GM12878 (cell line): ENCODE results near the gene ATF6B. TPM values are rescaled to one million over a fixed set of nuclear protein-coding genes. Genes with fewer than 3 reads are reported as not detected.
A peak's percentile ranks its signal among the peaks of the same experiment; 100 is the strongest.

Source experiments
- ATAC-seq: fragments of 200-7000 bp; cut with Tn5 transposase; 3 replicates; pipeline ENCODE4 v1.9.1; 2020; ENCODE audit warnings: mild to moderate bottlenecking, moderate library complexity
- BruUV-seq: library from RNA; stranded (reverse); fragments of 400-500 nt; replicated peaks from 2 replicates; lab custom pipeline; 2021; lab: Mats Ljungman, UMichigan
- CTCF ChIA-PET: fragments of 300-600 bp; sonication (Branson Sonifier 250); formaldehyde crosslinking; extraction: SDS; loops from one replicate; lab custom pipeline; 2021; ENCODE audit warnings: inconsistent platforms; lab: Yijun Ruan, JAX
- POLR2A ChIA-PET: fragments of 350-600 bp; formaldehyde crosslinking; extraction: SDS; loops from one replicate; lab custom pipeline; 2021; ENCODE audit warnings: inconsistent platforms; lab: Charles Lee
- RAD21 ChIA-PET: fragments of 300-600 bp; sonication (Branson Sonifier 250); formaldehyde crosslinking; loops from one replicate; lab custom pipeline; 2023; ENCODE audit warnings: antibody characterized with exemption; ENCODE audit not compliant: unreplicated experiment; lab: Charles Lee
- SMC1A ChIA-PET: fragments of 300-600 bp; sonication (Branson Sonifier 250); formaldehyde crosslinking; loops from one replicate; lab custom pipeline; 2023; ENCODE audit not compliant: unreplicated experiment, uncharacterized antibody; lab: Charles Lee
- DNase-seq: peaks from one replicate; pipeline ENCODE4 v3.0.0-alpha.2; 2011; ENCODE audit warnings: low read depth, low spot score
- FAIRE-seq: peaks from 3 replicates; lab custom pipeline; 2011; peaks lifted over from hg19 to GRCh38; lab: Jason Lieb, UNC
- H2AFZ ChIP-seq: 2 replicates; pipeline ENCODE4 v1.6.0; 2011; ENCODE audit warnings: low read depth, low read length, control low read depth; ENCODE audit not compliant: control insufficient read depth
- H3K27ac ChIP-seq: 2 replicates; pipeline ENCODE4 v1.5.1; 2011; ENCODE audit warnings: control low read depth; ENCODE audit not compliant: control insufficient read depth, insufficient read depth
- H3K27me3 ChIP-seq, 2 experiments: replicated peaks in 1 of 2; 2 replicates each; pipeline versions ENCODE4 v1.6.0 to v1.6.1; 2011; ENCODE audit warnings: low read length in 1 of 2; ENCODE audit not compliant: control insufficient read depth in 2 of 2, insufficient read depth in 2 of 2
- H3K36me3 ChIP-seq, 2 experiments: 2 replicates each; pipeline ENCODE4 v1.5.1; 2011; ENCODE audit warnings: low read length in 1 of 2; ENCODE audit not compliant: control insufficient read depth in 2 of 2, insufficient read depth in 2 of 2
- H3K4me1 ChIP-seq: 2 replicates; pipeline ENCODE4 v1.6.1; 2011; ENCODE audit warnings: mild to moderate bottlenecking, low read length, moderate library complexity, mixed read lengths; ENCODE audit not compliant: control insufficient read depth, insufficient read depth
- H3K4me2 ChIP-seq: 2 replicates; pipeline ENCODE4 v1.6.0; 2011; ENCODE audit warnings: control low read depth; ENCODE audit not compliant: control insufficient read depth, insufficient read depth
- H3K4me3 ChIP-seq: fragments of 200-600 bp; sonication (generic); 2 replicates; pipeline ENCODE4 v1.5.1; 2016
- H3K79me2 ChIP-seq: 2 replicates; pipeline ENCODE4 v1.6.0; 2011; ENCODE audit warnings: low read length; ENCODE audit not compliant: control insufficient read depth, insufficient read depth
- H3K9ac ChIP-seq: 2 replicates; pipeline ENCODE4 v1.8.0; 2011; ENCODE audit warnings: low read length, control low read depth, mixed read lengths; ENCODE audit not compliant: control insufficient read depth, insufficient read depth
- H3K9me3 ChIP-seq: replicated peaks from 3 replicates; pipeline ENCODE4 v1.5.1; 2011; ENCODE audit warnings: mild to moderate bottlenecking, low read length; ENCODE audit not compliant: control insufficient read depth, insufficient read depth
- H4K20me1 ChIP-seq: 2 replicates; pipeline ENCODE4 v1.6.0; 2011; ENCODE audit not compliant: control insufficient read depth, insufficient read depth
- POLR2A ChIP-seq: IDR thresholded peaks from 2 replicates; pipeline ENCODE4 v1.6.1; 2011; ENCODE audit warnings: low read depth, mild to moderate bottlenecking, low read length
- POLR2AphosphoS2 ChIP-seq: IDR thresholded peaks from 2 replicates; pipeline ENCODE4 v1.6.1; 2011; ENCODE audit warnings: low read depth, mild to moderate bottlenecking, low read length, improper control_type of control experiment, moderate library complexity
- RUNX3 ChIP-seq: IDR thresholded peaks from 2 replicates; pipeline ENCODE4 v1.6.1; 2012; ENCODE audit warnings: low read length, inconsistent platforms
- YBX1 ChIP-seq: fragments of 450-650 bp; IDR thresholded peaks from 2 replicates; pipeline ENCODE4 v1.6.1; 2016; ENCODE audit warnings: antibody characterized with exemption
- WGBS: methylation state at CpG from one replicate; pipeline ENCODE4 v1.1.6; 2016; ENCODE audit warnings: low lambda C conversion rate; ENCODE audit not compliant: insufficient replicate concordance, insufficient coverage; ENCODE audit errors: missing lambda C conversion rate; 5-methylcytosine and 5-hydroxymethylcytosine counted together
- in situ Hi-C: fragments of 300-500 bp; cut with MboI; formaldehyde crosslinking; loops from 9 replicates; pipeline ENCODE4 v1.14.3; 2018; ENCODE audit warnings: mixed read lengths
- intact Hi-C: fragments of 100-400 bp; cut with micrococcal nuclease; formaldehyde crosslinking; loops from one replicate; pipeline ENCODE4 v1.14.2; 2022; ENCODE audit not compliant: unreplicated experiment
- polyA plus RNA-seq, 11 experiments: library from polyadenylated mRNA; depleted of rRNA in 4 of 11; unstranded in 6 of 11; stranded (reverse) in 5 of 11; fragments of >200 nt; fragmentation: Nextera tagmentation in 4 of 11; fragmentation: Illumina TruSeq in 1 of 11; extraction: Ambion mirVana in 4 of 11; extraction: Trizol in 1 of 11; gene quantifications; 1 replicate in 1 of 11; 2 replicates in 10 of 11; pipeline versions ENCODE4 v1.2.1 to v1.2.3, GENCODE V29; 2011 to 2016; ENCODE audit warnings: inconsistent platforms in 2 of 11, missing spikeins in 2 of 11, low read depth in 1 of 11
- total RNA-seq, 4 experiments: library from RNA; depleted of rRNA in 3 of 4; stranded (reverse); fragments of >200 nt in 3 of 4; fragmentation: Illumina TruSeq in 1 of 4; extraction: Trizol in 1 of 4; gene quantifications; 2 replicates each; pipeline versions ENCODE4 v1.2.1 to v1.2.3, GENCODE V29; 2013 to 2021
- TF ChIP-seq, protein P1 (sequence below): IDR thresholded peaks from 2 replicates; pipeline ENCODE4 v1.6.1; 2012; ENCODE audit warnings: improper control_type of control experiment, low read depth, low read length; ENCODE audit not compliant: insufficient replicate concordance

The ATF6B gene
- total and polyA plus RNA-seq, 10 of the 15 experiments (the other 5 are each of a cell fraction or from before 2014, with no cell fraction given): 13.6 to 83.9 (median 44.0) TPM

DNA sequence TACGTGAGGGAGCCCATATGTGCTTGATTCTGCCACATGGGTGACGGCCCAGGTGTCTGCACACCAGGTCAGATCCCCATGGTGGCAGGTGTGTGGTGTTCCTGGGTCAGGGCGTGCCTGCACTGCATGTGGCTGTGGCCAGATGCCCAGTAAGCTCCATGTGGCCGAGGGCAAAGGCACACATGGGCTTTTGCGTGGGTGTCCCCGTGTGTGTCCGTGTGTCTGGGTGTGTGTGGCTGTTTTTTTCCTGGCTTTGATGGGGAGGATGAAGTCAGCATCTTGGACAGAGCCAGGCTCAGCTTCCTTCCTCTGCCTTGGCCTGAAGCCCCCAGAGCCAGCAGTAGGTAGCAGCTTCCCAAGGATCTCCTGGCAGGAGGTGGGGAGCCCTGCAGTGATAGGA is 17.4 kb downstream of the ATF6B start:
- Histone ChIP-seq H3K36me3 (peaks cover 0 to 2% of the 10 kb centered on the region in 2 experiments; a peak in 2 of 4 replicates), H3K9me3 (no peaks in the 10 kb centered on the region), H3K4me2 (no peak overlapping the region), H4K20me1 (no peaks in the 10 kb centered on the region), H3K9ac (no peak overlapping the region), H3K4me1 (no peaks in the 10 kb centered on the region), H3K27ac (no peak overlapping the region), H2AFZ (no peak overlapping the region), H3K4me3 (no peak overlapping the region), H3K27me3 (no peaks in the 10 kb centered on the region; a peak in 1 of 4 replicates), H3K79me2 (no peaks in the 10 kb centered on the region)
- FAIRE-seq (no peak), DNase-seq (no peak), ATAC-seq (no peak)
- ChIA-PET POLR2A (interaction anchor here (0.6 kb wide), 1 partner anchor 10 kb away, joined by 7 read pairs; no protein-coding TSS in a partner anchor), CTCF (no interaction called here), SMC1A (no interaction called here), RAD21 (no interaction called here)
- WGBS: 73% methylated on average over 7 of the region's 7 CpGs
- peak; percentile 11; the same call in 1 of the 2 replicates for TF ChIP-seq POLR2AphosphoS2
- TF ChIP-seq YBX1: no peak
- TF ChIP-seq POLR2A: peak; percentile 69
- in situ Hi-C loops (no loop called here), intact Hi-C loops (loop anchor here (10.0 kb wide), 1 partner anchor 674 kb away; no protein-coding TSS in a partner anchor)
- BruUV-seq: no TSS peak

DNA sequence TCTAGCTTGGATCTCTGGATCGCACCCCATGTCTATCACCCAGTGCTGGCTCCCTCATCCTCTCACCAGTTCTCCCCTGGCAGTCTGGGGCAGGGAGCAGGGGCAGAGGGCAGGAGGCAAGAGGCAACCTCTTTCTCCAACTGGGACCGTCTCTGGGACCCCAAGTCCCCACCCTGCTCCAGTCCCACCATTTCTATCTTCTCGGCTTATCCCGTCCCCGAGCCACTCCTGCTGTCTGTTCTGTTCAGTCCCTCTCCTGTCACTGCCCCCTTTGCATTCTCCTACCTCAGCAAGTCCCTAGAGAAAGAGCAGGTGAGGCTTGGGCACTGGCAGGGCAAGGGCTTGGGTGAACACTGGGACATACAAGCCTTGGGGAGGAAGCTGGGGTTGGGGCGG is 18.3 kb downstream of the ATF6B start:
- POLR2A ChIA-PET: no interaction called here
- no peak overlapping the region for H3K4me3 ChIP-seq
- no peaks in the 10 kb centered on the region for H3K9me3 ChIP-seq
- no TSS peak for BruUV-seq
- no peak overlapping the region for H3K9ac ChIP-seq
- CTCF ChIA-PET: no interaction called here
- no peaks in the 10 kb centered on the region for H3K4me1 ChIP-seq
- H3K27ac ChIP-seq: no peak overlapping the region
- in situ Hi-C loops: no loop called here
- no peak overlapping the region for H2AFZ ChIP-seq
- RAD21 ChIA-PET: no interaction called here
- no peak overlapping the region for H3K4me2 ChIP-seq
- 79% methylated on average over 5 of the region's 6 CpGs for WGBS
- FAIRE-seq (no peak), ATAC-seq (no peak), DNase-seq (no peak)
- H3K27me3 ChIP-seq: no peaks in the 10 kb centered on the region; a peak in 2 of 4 replicates
- SMC1A ChIA-PET: no interaction called here
- intact Hi-C loops: loop anchor here (10.0 kb wide), 1 partner anchor 675 kb away; no protein-coding TSS in a partner anchor
- H4K20me1 ChIP-seq: no peaks in the 10 kb centered on the region
- no peak for TF ChIP-seq RUNX3
- TF ChIP-seq, protein P1, sequence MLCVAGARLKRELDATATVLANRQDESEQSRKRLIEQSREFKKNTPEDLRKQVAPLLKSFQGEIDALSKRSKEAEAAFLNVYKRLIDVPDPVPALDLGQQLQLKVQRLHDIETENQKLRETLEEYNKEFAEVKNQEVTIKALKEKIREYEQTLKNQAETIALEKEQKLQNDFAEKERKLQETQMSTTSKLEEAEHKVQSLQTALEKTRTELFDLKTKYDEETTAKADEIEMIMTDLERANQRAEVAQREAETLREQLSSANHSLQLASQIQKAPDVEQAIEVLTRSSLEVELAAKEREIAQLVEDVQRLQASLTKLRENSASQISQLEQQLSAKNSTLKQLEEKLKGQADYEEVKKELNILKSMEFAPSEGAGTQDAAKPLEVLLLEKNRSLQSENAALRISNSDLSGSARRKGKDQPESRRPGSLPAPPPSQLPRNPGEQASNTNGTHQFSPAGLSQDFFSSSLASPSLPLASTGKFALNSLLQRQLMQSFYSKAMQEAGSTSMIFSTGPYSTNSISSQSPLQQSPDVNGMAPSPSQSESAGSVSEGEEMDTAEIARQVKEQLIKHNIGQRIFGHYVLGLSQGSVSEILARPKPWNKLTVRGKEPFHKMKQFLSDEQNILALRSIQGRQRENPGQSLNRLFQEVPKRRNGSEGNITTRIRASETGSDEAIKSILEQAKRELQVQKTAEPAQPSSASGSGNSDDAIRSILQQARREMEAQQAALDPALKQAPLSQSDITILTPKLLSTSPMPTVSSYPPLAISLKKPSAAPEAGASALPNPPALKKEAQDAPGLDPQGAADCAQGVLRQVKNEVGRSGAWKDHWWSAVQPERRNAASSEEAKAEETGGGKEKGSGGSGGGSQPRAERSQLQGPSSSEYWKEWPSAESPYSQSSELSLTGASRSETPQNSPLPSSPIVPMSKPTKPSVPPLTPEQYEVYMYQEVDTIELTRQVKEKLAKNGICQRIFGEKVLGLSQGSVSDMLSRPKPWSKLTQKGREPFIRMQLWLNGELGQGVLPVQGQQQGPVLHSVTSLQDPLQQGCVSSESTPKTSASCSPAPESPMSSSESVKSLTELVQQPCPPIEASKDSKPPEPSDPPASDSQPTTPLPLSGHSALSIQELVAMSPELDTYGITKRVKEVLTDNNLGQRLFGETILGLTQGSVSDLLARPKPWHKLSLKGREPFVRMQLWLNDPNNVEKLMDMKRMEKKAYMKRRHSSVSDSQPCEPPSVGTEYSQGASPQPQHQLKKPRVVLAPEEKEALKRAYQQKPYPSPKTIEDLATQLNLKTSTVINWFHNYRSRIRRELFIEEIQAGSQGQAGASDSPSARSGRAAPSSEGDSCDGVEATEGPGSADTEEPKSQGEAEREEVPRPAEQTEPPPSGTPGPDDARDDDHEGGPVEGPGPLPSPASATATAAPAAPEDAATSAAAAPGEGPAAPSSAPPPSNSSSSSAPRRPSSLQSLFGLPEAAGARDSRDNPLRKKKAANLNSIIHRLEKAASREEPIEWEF: no peak
- no peaks in the 10 kb centered on the region for H3K79me2 ChIP-seq
- H3K36me3 ChIP-seq: peaks cover 0 to under 1% of the 10 kb centered on the region in 2 experiments; a peak in 2 of 4 replicates
